GM18909 (cell line): Measurements from ENCODE around the gene ATP6V1G1.
"Not testable (repeated sequence)": the region's sequence is repeated elsewhere in the genome, so short reads cannot be mapped to it uniquely, and the experiment has no call there.

ENCODE experiments used
- ATAC-seq: cut with Tn5 transposase; IDR thresholded peaks from one replicate; pipeline ENCODE4 v1.9.1; 2021; ENCODE audit warnings: mild to moderate bottlenecking; ENCODE audit not compliant: unreplicated experiment, poor library complexity

The ATP6V1G1 gene

DNA sequence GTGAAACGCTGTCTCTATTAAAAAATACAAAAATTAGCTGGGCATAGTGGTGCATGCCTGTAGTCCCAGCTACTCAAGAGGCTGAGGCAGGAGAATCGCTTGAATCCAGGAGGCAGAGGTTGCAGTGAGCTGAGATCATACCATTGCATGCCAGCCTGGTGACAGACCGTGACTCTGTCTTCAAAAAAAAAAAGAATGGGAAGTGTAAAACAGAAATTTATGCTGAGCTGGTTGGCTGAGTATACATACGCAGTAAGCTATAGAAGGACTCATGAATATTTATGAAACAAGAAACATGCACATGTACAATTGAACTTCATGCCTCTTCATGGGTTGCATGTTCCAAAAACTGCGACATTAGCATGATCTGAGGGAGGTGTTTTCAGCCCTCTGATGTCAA, 10.8 kb upstream of the ATP6V1G1 start:
- not testable (repeated sequence) for ATAC-seq

DNA sequence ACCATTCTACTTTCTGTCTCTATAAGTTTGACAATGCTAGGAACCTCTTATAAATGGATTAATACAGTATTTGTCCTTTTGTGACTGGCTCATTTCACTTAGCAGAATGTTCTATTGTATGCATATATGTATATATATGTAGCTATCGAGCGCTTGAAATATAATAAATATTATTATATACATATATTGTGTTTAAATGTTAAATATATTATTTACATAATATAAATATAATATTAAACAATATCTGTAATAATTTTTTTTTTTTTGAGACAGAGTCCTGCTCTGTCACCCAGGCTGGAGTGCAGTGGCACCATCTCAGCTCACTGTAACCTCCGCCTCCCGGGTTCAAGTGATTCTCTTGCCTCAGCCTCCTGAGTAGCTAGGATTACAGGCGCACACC, 9.4 kb upstream of the ATP6V1G1 start:
- ATAC-seq = not testable (repeated sequence)

DNA sequence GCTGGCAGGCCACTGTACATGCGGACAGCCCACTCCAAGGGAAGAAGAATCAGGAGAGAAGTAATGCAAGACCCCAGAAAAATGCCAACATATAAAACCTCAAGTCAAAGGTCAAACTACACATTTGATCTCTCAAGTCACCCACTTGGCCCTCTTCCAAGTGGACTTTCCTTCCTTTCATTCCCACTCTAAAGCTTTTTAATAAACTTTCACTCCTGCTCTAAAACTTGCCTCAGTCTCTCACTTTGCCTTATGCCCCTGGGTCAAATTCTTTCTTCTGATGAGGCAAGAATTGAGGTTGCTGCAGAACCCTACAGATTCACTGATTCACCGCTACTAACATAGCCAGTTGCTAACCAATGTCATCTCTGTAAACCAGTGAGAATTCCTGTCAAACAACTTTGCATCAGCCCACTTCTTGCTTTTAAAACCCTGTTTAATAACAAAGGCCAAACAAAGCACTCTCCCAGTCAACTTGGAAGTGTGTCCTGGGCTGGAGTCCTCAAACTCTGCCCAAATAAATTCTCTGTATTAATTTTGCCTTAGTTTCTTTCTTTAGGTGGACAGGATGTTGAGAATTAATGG, 6.9 kb upstream of the ATP6V1G1 start:
- ATAC-seq = no peak

DNA sequence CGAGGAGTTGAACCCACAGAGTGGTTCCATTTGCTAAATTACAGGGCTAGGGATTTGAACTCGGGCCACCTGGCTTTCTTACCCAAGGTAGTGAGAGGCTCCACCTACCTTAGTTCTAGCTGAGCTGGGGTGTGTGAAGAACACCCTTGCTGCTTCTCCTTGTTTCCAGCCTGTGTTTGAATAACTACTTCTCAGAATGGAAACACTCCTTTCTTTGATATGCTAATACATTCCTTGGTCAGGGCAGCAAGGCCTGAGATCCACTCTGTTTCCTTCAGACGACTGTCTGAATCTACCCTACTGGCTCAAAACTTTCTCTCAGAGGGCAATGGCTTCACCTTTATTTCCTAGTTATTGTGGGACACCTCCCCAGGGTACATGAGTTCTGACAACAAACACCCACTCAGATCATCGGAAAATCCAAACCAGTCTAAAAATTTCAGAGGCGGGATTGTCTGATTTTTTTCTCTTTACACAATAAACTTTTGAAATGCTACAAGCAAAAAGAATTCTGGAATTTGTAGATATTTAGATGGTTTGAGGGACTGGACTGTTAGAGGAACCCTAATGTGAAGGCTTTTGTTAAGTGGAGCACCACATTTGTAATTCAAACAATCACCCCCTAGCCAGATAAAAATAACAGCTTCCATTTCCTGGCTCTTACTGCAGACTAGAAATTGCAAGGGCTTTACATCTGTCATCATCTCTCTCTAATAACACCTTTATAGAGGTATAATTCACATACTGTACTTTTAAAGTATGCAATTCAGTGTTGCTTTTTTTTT, 4.0 kb upstream of the ATP6V1G1 start:
- ATAC-seq = no peak

DNA sequence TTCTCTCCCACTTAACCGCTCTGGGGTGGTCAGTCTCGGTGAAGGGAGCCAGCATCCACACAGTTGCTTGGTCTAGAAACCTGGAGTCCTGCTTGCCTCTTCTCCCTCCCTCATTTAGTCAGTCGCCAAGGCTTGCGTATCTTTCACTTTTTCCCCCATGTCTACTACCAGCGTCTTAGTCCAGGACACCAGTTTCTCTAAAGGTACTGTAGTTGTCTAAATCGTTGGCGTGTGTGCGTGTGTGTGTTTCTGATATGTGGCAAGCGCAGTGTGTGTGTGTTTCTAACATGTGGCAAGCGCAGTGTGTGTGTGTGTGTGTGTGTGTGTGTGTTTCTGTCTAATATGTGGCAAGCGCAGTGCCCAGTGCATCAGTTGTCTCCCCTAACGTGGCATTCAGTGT, 641 bp downstream of the ATP6V1G1 start:
- ATAC-seq = no peak

DNA sequence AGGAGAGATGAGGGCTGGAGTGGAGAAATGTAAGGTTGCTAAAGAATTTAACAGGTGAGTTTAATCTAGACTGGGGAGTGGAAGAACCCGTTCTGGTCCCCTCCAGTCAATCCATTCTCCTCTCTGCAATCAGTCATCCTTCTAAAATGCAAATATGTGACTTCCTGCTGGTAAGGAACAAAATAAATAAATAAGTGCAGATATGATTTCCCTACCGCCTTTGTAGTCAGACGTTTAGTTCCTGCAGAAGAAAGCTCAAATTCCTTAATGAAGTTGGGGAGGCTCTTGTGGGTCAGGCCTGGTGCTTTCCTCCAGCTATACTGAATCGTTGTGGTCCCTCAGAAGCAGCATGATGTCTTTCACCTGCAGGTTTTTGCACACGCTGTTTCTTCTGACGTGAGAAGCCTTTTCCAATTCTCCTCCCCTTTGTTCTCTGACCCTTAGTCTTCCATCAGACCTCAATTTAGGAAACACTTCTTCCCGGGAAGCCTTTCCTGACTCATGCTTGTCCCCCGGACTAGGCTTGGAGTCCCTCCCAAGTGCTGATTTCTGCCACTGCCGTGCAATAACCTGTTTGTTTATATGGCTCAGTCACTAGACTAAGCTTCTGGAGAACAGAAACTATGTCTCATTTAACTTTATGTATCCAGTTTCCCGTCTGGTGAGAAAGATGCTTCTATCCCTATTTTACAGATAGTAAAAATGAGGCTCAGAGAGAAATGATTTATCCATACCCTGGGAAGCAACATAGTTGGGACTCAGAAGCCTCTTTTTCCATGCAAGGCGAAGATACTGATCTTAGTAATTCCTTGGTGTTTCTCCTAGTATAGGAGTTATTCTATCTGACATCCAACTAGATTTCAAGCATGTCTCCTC, 1.3 kb downstream of the ATP6V1G1 start:
- no peak for ATAC-seq

DNA sequence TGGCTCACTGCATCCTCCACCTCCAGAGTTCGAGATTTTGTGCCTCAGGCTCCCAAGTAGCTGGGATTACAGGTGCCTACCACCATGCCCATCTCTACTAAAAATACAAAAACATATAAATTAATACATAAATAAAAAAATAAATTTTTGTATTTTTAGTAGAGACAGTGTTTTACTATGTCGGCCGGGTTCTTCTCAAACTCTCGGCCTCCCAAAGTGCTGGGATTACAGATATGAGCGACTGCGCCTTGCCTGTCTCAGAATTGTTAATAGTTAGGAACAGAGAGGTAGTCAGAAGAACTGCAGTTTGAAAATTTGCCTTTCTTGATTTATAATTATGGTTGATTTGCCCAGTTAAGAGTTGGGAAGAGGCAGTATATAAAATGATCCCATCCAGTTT, 2.8 kb downstream of the ATP6V1G1 start:
- ATAC-seq = no peak

DNA sequence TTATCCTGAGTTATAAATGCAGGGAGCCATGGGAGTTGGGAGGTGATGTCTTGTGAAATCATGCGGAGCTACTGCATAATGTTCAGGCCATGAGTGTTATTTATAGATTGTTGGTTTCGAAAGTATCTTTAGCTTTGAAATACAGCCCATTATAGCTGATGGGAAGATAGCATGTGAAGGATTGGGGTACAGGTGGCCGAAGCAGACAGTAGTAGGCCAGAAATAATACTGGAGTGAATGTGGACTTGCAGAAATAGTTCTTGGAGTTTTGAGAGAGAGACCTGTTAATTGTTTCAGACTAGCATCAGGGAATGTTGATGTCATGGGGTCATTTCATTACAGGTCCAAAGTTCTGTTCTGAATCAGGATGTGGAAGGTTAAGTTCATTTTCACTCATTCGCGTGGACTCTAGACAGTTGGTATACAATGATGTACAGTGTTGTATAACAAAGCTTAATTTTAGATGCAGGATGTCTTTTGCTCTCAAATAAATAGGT, 3.8 kb downstream of the ATP6V1G1 start:
- no peak for ATAC-seq

DNA sequence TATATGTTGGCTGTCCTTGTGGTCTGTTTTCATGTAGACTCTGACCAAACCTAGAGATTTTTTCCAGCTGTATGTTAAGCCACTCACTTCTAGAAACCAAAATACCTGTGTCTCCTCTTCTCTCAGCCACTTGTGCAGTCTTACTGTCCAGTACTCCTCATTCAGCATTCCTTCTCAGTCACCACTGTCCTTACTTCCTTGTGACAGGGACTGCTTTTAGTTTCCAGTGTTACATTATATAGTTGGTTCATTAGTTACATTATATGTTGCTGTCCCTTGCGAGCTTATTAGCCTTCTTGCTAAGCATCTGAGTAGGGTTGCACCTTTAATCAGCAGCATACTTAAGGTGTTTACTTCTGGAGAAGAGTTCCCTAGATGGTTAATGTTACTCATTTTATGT, 4.3 kb downstream of the ATP6V1G1 start:
- ATAC-seq = no peak

DNA sequence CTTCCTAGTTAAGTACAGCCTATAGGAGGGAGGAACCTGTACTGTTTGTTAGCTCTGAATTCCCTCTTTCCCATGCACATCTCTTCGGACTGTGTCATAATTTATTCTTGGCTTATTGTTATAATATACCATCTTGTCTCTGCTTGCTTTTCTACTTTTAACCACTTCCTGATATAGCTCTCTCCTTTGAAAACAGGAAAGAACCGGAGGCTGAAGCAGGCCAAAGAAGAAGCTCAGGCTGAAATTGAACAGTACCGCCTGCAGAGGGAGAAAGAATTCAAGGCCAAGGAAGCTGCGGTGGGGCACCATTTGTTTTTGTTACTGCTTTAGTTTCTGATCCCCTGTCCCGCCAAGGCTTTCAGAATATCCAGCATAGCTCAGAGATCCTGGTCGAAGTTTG, 4.8 kb downstream of the ATP6V1G1 start:
- ATAC-seq = no peak

DNA sequence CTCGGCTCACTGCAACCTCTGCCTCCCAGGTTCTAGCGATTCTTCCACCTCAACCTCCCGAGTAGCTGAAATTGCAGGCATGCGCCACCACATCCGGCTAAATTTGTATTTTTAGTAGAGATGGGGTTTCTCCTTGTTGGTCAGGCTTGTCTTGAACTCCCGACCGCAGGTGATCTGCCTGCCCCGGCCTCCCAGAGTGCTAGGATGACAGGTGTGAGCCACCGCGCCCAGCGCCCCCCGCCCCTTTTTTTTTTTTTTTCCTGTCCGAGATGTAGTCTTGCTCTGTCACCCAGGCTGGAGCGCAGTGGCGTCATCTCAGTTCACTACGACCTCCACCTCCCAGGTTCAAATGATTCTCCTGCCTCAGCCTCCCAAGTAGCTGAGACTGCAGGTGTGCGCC, 6.6 kb downstream of the ATP6V1G1 start:
- no peak for ATAC-seq

DNA sequence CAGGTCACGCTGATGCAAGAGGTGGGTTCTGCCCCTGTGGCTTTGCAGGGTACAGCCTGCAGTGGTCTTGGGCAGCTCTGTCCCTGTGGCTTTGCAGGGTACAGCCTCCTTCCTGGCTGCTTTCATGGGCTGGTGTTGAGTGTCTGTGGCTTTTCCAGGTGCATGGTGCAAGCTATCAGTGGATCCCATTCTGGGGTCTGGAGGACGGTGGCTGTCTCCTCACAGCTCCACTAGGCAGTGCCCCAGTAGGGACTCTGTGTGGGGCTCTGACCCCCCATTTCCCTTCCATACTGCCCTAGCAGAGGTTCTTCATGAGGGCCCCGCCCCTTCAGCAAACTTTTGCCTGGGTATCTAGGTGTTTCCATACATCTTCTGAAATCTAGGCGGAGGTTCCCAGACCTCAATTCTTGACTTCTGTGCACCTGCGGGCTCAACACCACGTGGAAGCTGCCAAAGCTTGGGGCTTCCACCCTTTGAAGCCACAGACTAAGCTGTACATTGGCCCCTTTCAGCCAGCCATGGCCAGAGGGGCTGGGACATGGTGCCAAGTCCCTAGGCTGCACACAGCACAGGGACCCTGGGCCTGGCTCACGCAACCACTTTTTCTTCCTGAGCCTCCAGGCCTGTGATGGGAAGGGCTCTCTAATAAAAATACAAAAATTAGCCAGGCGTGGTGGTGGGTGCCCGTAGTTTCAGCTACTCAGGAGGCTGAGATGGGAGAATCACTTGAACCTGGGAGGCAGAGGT, 13.1 kb downstream of the ATP6V1G1 start:
- not testable (repeated sequence) for ATAC-seq

DNA sequence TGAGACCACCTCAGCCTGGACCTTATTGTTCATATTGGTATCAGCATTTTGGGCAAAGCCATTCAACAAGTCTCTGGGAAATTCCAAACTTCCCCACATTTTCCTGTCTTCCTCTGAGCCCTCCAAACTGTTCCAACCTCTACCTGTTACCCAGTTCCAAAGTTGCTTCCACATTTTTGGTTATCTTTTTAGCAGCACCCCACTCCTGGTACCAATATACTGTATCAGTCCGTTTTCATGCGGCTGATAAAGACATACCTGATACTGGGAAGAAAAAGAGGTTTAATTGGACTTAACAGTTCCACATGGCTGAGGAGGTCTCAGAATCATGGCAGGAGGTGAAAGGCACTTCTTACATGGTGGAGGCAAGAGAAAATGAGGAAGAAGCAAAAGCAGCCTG, 14.2 kb downstream of the ATP6V1G1 start:
- not testable (repeated sequence) for ATAC-seq

DNA sequence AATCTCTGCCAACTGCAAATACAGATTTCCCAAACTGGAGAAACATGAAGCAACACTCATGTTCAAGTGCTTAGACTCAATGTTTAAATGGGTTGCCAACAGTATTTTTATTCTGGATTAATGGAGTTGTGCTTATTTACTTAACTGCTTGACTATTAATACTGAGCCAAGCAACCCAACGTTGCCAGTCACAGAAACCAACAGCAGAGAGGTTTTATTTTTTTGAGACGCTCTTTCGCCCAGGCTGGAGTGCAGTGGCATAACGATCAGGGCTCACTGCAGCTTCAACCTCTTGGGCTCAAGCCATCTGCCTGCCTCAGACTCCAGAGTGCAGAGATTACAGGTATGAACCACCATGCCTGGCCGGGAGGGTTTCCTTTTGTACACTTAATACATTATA, 15.1 kb downstream of the ATP6V1G1 start:
- no peak for ATAC-seq

DNA sequence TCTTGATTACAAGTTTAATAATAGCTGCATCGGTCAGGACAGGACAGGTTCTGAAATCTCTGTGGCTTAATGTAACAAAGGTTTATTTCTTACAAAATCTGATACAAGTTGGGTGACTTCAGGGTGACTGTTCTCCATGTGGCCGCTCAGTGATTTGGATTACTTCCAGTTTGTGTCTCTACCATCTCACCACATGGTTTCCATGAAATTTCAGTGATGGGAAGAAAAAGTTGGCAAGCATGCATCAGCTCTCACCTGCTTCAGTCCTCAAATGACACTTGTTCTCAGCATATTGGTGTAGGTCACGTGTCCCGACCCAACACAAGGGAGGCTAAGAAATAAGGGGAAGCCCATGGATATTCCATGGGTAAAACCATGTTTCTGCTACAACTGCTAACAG, 15.7 kb downstream of the ATP6V1G1 start:
- no peak for ATAC-seq

DNA sequence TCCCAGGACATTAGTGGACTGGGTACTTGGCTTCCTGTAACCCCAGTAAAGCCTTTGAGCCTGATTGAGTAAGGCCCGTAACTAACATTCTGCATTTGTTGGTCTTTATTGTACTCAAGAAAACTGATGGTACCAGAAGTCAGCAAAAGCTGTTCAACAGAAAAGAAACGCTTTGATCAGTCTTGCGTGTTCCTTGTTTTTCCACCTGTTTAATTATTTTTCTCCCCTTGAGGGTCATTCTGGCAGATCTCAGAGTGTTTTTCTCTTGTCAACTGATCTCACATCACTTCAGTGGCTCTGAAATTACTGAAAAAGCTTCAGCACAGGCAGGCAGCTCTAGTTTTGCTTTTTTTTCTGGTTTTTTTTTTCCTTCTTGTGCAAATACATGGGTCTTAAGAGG, 17.4 kb downstream of the ATP6V1G1 start:
- ATAC-seq = no peak

DNA sequence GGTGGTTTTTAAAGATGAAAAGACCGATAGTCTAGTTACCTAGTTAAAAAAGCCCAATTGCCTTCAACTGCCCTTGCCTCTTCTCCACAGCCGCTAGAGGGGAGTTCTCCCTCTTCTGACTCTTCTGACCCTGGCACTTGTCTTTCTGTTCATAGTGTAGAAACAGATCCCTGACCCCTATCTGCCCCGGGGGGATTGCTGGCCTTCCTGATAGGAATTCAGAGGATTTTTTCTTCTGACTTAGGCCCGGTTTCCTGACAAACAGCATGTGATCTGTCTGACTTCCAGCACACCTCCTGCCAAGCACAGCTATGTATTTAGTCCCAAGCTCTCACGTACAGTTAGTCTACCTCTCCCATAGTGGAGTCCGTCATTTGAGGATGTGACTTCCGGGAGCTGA, 18.5 kb downstream of the ATP6V1G1 start:
- no peak for ATAC-seq

DNA sequence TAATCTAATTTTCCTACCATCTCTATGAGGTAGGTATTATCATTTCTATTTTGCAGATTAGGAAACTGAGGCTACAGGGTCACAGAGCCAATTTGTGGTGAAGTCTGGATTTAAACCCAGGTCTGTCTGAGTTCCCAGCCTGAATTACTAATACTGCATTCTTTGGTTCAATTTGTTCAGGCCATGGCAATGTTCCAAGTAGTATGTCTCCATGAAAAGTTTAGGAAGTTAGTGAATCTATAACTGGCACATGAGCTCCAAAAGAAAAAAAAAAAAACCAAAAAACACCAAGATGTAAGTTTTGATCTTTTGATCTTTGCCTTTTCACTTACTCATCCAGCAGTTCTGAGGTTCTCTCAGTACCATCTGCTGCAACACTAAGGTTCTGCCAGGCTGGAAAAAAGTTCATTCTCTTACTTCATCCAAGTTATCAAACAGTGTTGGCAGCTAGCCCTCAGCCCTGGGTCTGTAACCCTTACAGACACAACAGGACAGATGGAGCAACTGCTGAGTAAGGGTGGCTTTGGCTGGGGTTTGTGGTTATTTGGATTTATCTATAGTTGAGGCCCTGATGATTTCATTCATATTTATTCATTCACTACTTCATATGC, 19.1 kb downstream of the ATP6V1G1 start:
- ATAC-seq = no peak

DNA sequence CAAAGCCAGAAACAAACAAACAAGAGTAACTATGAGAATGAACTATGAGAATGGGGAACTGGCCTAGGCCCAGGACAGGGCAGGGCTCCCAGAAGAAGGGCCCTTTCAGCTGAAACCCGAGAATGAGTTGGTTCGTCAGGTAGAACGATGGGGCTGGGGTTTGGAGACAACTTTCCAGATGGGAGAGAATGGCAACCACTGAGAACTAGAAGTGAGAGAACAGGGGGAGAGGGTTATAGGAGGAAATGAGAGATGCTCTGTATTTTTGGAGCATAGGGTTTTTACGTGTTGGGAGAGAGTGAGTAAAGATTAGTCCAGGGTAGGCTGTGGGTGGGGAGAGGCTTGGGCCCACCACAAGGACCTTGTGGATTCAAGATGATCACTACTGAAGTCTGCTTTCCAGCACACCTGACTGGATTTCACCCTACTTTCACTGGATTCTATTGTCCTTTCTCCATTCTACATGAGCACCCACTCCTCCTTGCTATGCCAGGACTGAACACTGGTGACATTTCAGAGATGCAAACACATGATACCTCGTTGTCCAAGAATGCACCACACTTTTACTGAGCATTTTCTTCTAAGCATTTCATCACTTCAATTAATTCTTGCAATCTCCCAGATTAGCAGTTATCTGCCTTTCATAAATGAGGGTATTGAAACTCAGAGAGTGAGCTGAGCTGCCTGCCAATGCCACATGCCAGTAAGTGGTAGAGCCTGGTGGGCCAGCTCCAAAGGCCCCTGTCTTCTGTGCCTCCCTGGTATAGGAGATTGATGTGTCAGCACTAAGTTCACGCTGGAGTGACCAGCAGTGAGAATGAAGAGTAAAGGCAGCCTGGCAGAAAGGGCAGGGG, 20.3 kb downstream of the ATP6V1G1 start:
- no peak for ATAC-seq
